Liver (tissue), 9 donors: ENCODE results near the gene TPK1. TPM values are rescaled to one million over a fixed set of nuclear protein-coding genes. Genes with fewer than 3 reads are reported as not detected.

Experiments
- DNase-seq: peaks from one replicate; pipeline ENCODE4 v3.0.0-alpha.2; 2017; ENCODE audit warnings: low spot score
- H3K27ac ChIP-seq, 2 donors: one replicate each; pipeline ENCODE4 v1.7.0; 2013; ENCODE audit warnings: inconsistent platforms in 2 of 2, low read length in 2 of 2, control low read depth in 1 of 2, low read depth in 1 of 2, mild to moderate bottlenecking in 1 of 2
- H3K27me3 ChIP-seq, 4 donors: one replicate each; pipeline versions ENCODE4 v1.6.1 to v1.7.0; 2013; ENCODE audit warnings: low read length in 3 of 4, inconsistent platforms in 1 of 4, mild to moderate bottlenecking in 1 of 4, moderate library complexity in 1 of 4; ENCODE audit not compliant: control insufficient read depth in 4 of 4, insufficient read depth in 4 of 4
- H3K36me3 ChIP-seq, 4 donors: one replicate each; pipeline versions ENCODE4 v1.6.1 to v1.7.0; 2013; ENCODE audit warnings: low read length in 3 of 4, mild to moderate bottlenecking in 3 of 4, low read depth in 1 of 4, moderate library complexity in 1 of 4; ENCODE audit not compliant: control insufficient read depth in 4 of 4, insufficient read depth in 3 of 4
- H3K4me1 ChIP-seq, 4 donors: one replicate each; pipeline versions ENCODE4 v1.6.1 to v1.7.0; 2013; ENCODE audit warnings: low read length in 3 of 4, mild to moderate bottlenecking in 3 of 4, moderate library complexity in 1 of 4; ENCODE audit not compliant: control insufficient read depth in 4 of 4, insufficient read depth in 4 of 4
- H3K4me3 ChIP-seq, 3 donors: one replicate each; pipeline versions ENCODE4 v1.6.1 to v1.7.0; 2013; ENCODE audit warnings: low read length in 3 of 3, control low read depth in 1 of 3, low read depth in 1 of 3, mild to moderate bottlenecking in 1 of 3
- H3K9ac ChIP-seq, 2 donors: one replicate each; pipeline ENCODE4 v1.7.0; 2013; ENCODE audit warnings: low read length in 2 of 2, mild to moderate bottlenecking in 2 of 2, moderate library complexity in 2 of 2, control low read depth in 1 of 2, low read depth in 1 of 2
- H3K9me3 ChIP-seq, 4 donors: one replicate each; pipeline versions ENCODE4 v1.6.1 to v1.7.0; 2013; ENCODE audit warnings: low read length in 3 of 4; ENCODE audit not compliant: control insufficient read depth in 4 of 4
- ATF3 ChIP-seq: IDR thresholded peaks from 2 replicates; pipeline ENCODE4 v1.6.1; 2016; ENCODE audit warnings: antibody characterized with exemption
- CTCF ChIP-seq: fragments of 150-350 bp; IDR thresholded peaks from 2 replicates; pipeline ENCODE4 v1.5.1; 2017; ENCODE audit warnings: improper control_type of control experiment, low read depth, low read length; ENCODE audit not compliant: missing input control
- EGR1 ChIP-seq, 2 donors: IDR thresholded peaks; 2 replicates each; pipeline ENCODE4 v1.6.1; 2016 to 2018; ENCODE audit warnings: antibody characterized with exemption in 2 of 2, low read depth in 2 of 2
- FOXA1 ChIP-seq: IDR thresholded peaks from 2 replicates; pipeline ENCODE4 v1.6.1; 2016; ENCODE audit warnings: antibody characterized with exemption
- FOXA2 ChIP-seq: IDR thresholded peaks from 2 replicates; pipeline ENCODE4 v1.6.1; 2016; ENCODE audit warnings: antibody characterized with exemption
- HNF4A ChIP-seq, 2 donors: conservative IDR thresholded peaks; 2 replicates each; pipeline ENCODE4 v1.6.1; 2016; ENCODE audit warnings: antibody characterized with exemption in 2 of 2, mild to moderate bottlenecking in 2 of 2
- HNF4G ChIP-seq: IDR thresholded peaks from 2 replicates; pipeline ENCODE4 v1.6.1; 2016; ENCODE audit warnings: antibody characterized with exemption
- JUND ChIP-seq, 2 donors: IDR thresholded peaks; 2 replicates each; pipeline ENCODE4 v1.6.1; 2016; ENCODE audit warnings: antibody characterized with exemption in 2 of 2
- MAX ChIP-seq: IDR thresholded peaks from 2 replicates; pipeline ENCODE4 v1.6.1; 2016; ENCODE audit warnings: antibody characterized with exemption
- RAD21 ChIP-seq, 2 donors: IDR thresholded peaks; 2 replicates each; pipeline ENCODE4 v1.6.1; 2016; ENCODE audit warnings: antibody characterized with exemption in 2 of 2, mild to moderate bottlenecking in 2 of 2
- REST ChIP-seq: IDR thresholded peaks from 2 replicates; pipeline ENCODE4 v1.6.1; 2016; ENCODE audit warnings: antibody characterized with exemption, mild to moderate bottlenecking
- RXRA ChIP-seq, 2 donors: IDR thresholded peaks; 2 replicates each; pipeline ENCODE4 v1.6.1; 2017 to 2018; ENCODE audit warnings: antibody characterized with exemption in 2 of 2, mild to moderate bottlenecking in 1 of 2
- TAF1 ChIP-seq: conservative IDR thresholded peaks from 2 replicates; pipeline ENCODE4 v1.6.1; 2016; ENCODE audit warnings: antibody characterized with exemption, mild to moderate bottlenecking
- YY1 ChIP-seq: IDR thresholded peaks from 2 replicates; pipeline ENCODE4 v1.6.1; 2016; ENCODE audit warnings: antibody characterized with exemption, mild to moderate bottlenecking
- WGBS: extraction: QIAGEN DNeasy Blood & Tissue Kit; methylation state at CpG from one replicate; pipeline ENCODE4 v1.1.7; 2013; 5-methylcytosine and 5-hydroxymethylcytosine counted together
- polyA plus RNA-seq, 2 donors: library from polyadenylated mRNA; stranded (reverse) in 1 of 2; unstranded in 1 of 2; fragments of 200-250 nt in 1 of 2; fragments of >200 nt in 1 of 2; fragmentation: Nextera tagmentation in 1 of 2; extraction: Ambion mirVana in 1 of 2; gene quantifications; one replicate each; pipeline versions ENCODE4 v1.2.1 to v1.2.3, GENCODE V29; 2013 to 2015
- total RNA-seq, 2 donors: library from RNA; depleted of rRNA; stranded (reverse); fragments of >200 nt; gene quantifications; one replicate each; pipeline ENCODE4 v1.2.3, GENCODE V29; 2014
- donor health status: healthy.
- donor health status: healthy.
- donor health status: healthy.
- donor health status: healthy.
- donor health status: healthy.

TPK1 gene
- total and polyA plus RNA-seq, 4 donors: 2.2 to 7.5 (median 3.3) TPM

GRCh38 chr7:144468990-144469732 lies 366.7 kb downstream of the TPK1 start:
- Histone ChIP-seq H3K27me3 (no peaks in the 10 kb centered on the region), H3K9ac (no peak overlapping the region)
- DNase-seq: no peak

GRCh38 chr7:144459635-144460034 lies 376.2 kb downstream of the TPK1 start:
- Histone ChIP-seq H3K9me3 (peaks cover 0 to 3% (median 0%) of the 10 kb centered on the region in 4 donors), H3K9ac (no peak overlapping the region), H3K4me3 (no peak overlapping the region), H3K36me3 (no peaks in the 10 kb centered on the region), H3K4me1 (no peaks in the 10 kb centered on the region), H3K27ac (no peak overlapping the region), H3K27me3 (no peaks in the 10 kb centered on the region)
- TF ChIP-seq CTCF (no peak), RAD21 (IDR thresholded peaks at IDR 0.05) (no peak), YY1 (no peak), RXRA (IDR thresholded peaks at IDR 0.05) (no peak), HNF4G (no peak)
- WGBS: 80% methylated on average over 5 of the region's 5 CpGs
- no peak for DNase-seq

More at GRCh38 chr7:144468990-144469732, 366.7 kb downstream of the TPK1 start:
- TF ChIP-seq FOXA2 (no peak), REST (no peak), FOXA1 (no peak), ATF3 (no peak), EGR1 (IDR thresholded peaks at IDR 0.05; ENCODE audit: low read depth in 2 of 2) (no peak), HNF4A (conservative IDR thresholded peaks at IDR 0.05) (no peak), MAX (no peak)
- no peaks in the 10 kb centered on the region for H3K9me3 ChIP-seq
- peaks cover 0 to 8% (median 1%) of the 10 kb centered on the region in 4 donors for H3K4me1 ChIP-seq
- no peak overlapping the region for H3K27ac ChIP-seq
- H3K36me3 ChIP-seq: no peaks in the 10 kb centered on the region
- H3K4me3 ChIP-seq: no peak overlapping the region

GRCh38 chr7:144455040-144455404 lies 380.8 kb downstream of the TPK1 start:
- Histone ChIP-seq H3K9me3 (no peaks in the 10 kb centered on the region), H3K27me3 (no peaks in the 10 kb centered on the region)
- WGBS: 52% methylated on average over 5 of the region's 5 CpGs
- TF ChIP-seq HNF4G (no peak), RAD21 (IDR thresholded peaks at IDR 0.05) (no peak), YY1 (no peak), EGR1 (IDR thresholded peaks at IDR 0.05; ENCODE audit: low read depth in 2 of 2) (no peak), ATF3 (no peak), FOXA2 (no peak), JUND (IDR thresholded peaks at IDR 0.05) (no peak), FOXA1 (no peak), TAF1 (no peak), REST (no peak)

More at GRCh38 chr7:144455040-144455404, 380.8 kb downstream of the TPK1 start:
- no peak for DNase-seq
- H3K4me1 ChIP-seq: no peaks in the 10 kb centered on the region
- no peak overlapping the region for H3K9ac ChIP-seq
- H3K27ac ChIP-seq: no peak overlapping the region
- H3K36me3 ChIP-seq: no peaks in the 10 kb centered on the region
- no peak overlapping the region for H3K4me3 ChIP-seq
